ENCODE measurements around the gene TMEM179. TPM values are rescaled to one million over a fixed set of nuclear protein-coding genes. Genes with fewer than 3 reads are reported as not detected.

Gene TMEM179
- total RNA-seq, 2 experiments from 2014 or later = 0.17 to 0.21 TPM

DNA sequence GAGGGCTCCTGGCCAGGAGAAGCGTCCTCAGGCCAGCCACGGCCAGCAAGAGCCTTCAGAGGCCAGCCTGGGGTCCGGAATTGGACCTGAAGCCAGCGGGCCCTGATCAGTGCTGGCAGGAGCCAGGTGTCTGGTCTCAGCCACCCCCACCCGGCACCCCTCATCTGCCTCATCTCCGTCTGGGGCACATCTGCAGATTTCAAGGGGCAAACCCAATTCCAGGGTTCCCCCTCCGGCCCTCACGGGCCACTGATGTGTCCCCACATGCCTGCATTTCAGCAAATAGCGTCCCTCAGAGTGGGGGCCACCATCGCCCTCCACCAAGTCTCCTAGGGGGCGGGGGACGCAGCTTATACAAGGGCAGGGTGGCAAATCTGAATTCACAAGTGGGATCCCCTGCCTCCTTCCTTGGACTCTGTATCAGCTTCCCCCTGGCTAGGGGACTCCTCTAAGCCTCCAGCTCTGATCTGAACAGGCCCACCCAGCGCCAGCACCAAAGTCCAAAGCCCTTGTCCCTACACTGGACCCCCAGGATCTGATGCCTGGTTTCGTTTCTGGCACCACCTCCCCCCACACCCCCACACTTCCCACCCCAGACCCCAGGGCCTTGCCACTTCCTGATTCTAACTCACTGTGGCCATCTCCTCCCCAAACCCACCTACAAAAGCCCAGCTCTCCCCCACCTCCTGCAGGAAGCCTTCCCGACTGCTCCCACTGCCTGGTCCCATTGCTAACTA, 10.1 kb downstream of the TMEM179 start:
- Mint-ChIP-seq H3K27ac (no peak overlapping the region), H3K36me3 (ENCODE audit: low read depth) (no peaks in the 10 kb centered on the region), H3K9me3 (no peaks in the 10 kb centered on the region), H3K4me1 (ENCODE audit: low read depth) (no peaks in the 10 kb centered on the region), H3K4me3 (no peak overlapping the region), H3K27me3 (ENCODE audit: low read depth) (no peaks in the 10 kb centered on the region)
- CTCF ChIA-PET = interaction anchor here (1.5 kb wide), 1 partner anchor 30 kb away, joined by 5 read pairs; no protein-coding TSS in a partner anchor
- no peak for DNase-seq
- intact Hi-C loops (cut with micrococcal nuclease) = no loop called here

DNA sequence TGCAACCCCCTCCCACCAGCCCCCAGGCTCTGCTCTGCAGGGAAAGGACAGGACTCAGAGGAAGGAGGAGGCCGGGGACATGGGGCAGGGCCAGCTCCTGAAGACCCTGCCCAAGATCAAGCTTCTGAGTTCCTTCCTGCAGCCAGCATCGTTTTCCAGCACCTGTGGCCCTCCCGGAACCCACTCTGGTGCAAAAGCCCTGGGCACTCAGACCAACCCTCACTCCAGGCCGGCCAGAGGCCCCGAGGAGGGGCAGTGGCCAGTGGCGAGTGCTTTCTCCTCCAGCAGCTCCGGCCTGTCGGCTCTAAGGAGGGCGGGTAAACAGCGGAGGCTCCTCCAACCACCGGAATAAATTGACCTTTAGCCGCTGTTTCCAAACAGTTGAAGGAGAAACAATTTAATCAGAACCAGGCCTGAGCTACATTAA, 10.8 kb downstream of the TMEM179 start:
- H3K4me3 Mint-ChIP-seq = no peak overlapping the region
- no peak for DNase-seq
- CTCF ChIA-PET = no interaction called here
- intact Hi-C loops (cut with micrococcal nuclease) = no loop called here
- H3K9me3 Mint-ChIP-seq = no peaks in the 10 kb centered on the region
- H3K4me1 Mint-ChIP-seq (ENCODE audit: low read depth) = no peaks in the 10 kb centered on the region
- H3K36me3 Mint-ChIP-seq (ENCODE audit: low read depth) = no peaks in the 10 kb centered on the region
- H3K27me3 Mint-ChIP-seq (ENCODE audit: low read depth) = no peaks in the 10 kb centered on the region
- no peak overlapping the region for H3K27ac Mint-ChIP-seq

DNA sequence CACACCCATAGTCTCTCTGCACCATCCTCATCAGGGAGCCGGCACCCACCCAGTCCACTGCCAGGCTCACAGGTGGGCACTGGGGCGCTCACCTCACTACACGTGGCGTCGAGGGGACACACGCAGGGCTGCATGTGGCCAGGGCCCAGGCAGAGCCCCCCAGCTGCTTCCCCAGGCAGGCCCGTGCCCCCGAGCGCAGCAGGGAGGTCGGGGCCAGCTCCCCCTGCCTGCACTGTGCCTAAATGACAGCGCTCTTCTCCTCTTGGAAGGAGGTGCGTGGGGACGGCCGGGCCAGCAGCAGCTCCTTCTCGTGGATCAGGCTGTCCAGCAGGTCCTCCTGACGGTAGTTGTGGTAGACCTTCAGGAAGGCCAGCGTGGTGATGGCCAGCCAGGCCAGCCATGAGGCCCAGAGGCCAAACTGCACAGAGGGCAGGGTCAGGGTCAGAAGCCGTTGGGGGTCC, 11.3 kb downstream of the TMEM179 start:
- Mint-ChIP-seq H3K9me3 (no peaks in the 10 kb centered on the region), H3K27me3 (ENCODE audit: low read depth) (no peaks in the 10 kb centered on the region), H3K36me3 (ENCODE audit: low read depth) (no peaks in the 10 kb centered on the region), H3K27ac (no peak overlapping the region), H3K4me3 (no peak overlapping the region), H3K4me1 (ENCODE audit: low read depth) (no peaks in the 10 kb centered on the region)
- DNase-seq = no peak
- intact Hi-C loops (cut with micrococcal nuclease) = no loop called here
- CTCF ChIA-PET = no interaction called here

DNA sequence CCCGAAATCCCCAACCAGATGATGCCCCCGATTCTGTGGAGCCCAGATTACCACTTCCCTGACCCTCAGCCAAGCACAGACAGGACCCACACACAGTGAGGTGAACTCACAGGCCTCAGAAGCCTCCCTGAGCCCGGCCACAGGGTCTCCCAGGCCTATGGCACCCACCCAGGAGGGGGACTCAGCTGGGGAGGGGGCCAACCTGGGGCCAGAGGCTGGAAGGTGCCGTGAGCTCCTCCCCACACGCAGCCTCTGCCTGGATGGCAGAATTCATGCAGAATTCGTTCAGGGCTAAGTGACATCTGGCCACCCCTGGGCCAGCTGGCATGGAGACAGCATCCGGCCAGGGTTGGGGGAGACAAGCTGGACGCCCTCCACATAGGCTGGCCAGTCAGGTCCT, 11.8 kb downstream of the TMEM179 start:
- no peaks in the 10 kb centered on the region for H3K4me1 Mint-ChIP-seq (ENCODE audit: low read depth)
- CTCF ChIA-PET = no interaction called here
- no peak for DNase-seq
- H3K36me3 Mint-ChIP-seq (ENCODE audit: low read depth) = no peaks in the 10 kb centered on the region
- no peaks in the 10 kb centered on the region for H3K9me3 Mint-ChIP-seq
- H3K4me3 Mint-ChIP-seq = no peak overlapping the region
- intact Hi-C loops (cut with micrococcal nuclease) = no loop called here
- no peaks in the 10 kb centered on the region for H3K27me3 Mint-ChIP-seq (ENCODE audit: low read depth)
- no peak overlapping the region for H3K27ac Mint-ChIP-seq

DNA sequence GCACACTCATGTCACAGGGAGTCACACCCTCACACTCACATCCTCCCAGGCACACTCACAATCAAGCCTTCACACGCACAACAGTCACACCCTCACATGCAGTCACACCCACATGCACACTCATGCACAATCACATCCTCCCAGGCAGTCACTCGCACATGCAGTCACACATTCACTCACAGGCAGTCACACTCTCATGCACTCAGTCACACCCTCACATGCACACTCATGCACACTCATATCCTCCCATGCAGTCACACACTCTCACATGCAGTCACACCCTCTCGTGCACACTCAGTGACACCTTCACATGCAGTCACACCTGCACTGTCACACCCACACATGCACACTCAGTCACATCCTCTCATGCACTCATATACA, 12.3 kb downstream of the TMEM179 start:
- Mint-ChIP-seq H3K4me3 (no peak overlapping the region), H3K27ac (no peak overlapping the region)

DNA sequence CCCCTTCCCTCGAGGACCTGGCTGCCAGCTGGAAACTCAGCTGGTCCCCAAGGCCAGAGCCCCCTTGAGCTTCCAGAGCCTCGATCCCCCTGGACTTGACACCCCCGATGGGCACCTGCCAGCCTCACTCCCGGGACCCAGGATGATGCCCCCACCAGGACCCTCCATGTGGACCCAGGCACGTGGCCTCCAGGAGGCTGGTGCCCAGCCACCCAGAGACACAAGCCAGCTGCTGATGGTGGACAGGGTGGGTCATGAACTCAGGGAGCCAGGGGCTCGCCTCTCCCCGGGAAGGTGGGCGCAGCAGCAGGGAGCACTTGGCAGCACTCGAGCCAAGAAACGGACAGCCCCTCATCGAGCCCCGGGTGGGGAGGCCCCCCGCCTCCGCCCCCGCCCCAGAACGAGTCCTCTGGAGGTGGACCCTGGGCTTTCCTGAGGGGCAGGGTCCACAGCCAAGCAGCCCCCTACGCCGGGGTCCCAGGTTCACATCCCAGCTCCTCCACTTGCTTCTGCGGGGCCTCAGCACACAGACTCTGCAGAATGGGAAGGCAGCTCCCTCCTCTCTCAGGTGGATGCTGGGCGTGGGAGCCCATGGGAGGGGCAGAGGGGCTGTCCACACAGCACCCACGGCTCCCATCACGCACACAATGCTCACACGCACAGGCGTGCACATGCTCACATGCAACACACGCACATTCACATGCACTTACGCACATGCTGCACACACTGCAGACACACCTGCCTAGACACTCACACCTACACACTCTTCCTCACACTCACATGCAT, 12.9 kb downstream of the TMEM179 start:
- Mint-ChIP-seq H3K27ac (no peak overlapping the region), H3K36me3 (ENCODE audit: low read depth) (no peaks in the 10 kb centered on the region), H3K4me1 (ENCODE audit: low read depth) (no peaks in the 10 kb centered on the region), H3K27me3 (ENCODE audit: low read depth) (no peaks in the 10 kb centered on the region), H3K4me3 (no peak overlapping the region), H3K9me3 (no peaks in the 10 kb centered on the region)
- DNase-seq = no peak
- CTCF ChIA-PET = no interaction called here
- intact Hi-C loops (cut with micrococcal nuclease) = no loop called here

More for the DNA sequence above, 12.3 kb downstream of the TMEM179 start:
- H3K36me3 Mint-ChIP-seq (ENCODE audit: low read depth) = no peaks in the 10 kb centered on the region
- no peak for DNase-seq
- intact Hi-C loops (cut with micrococcal nuclease) = no loop called here
- no peaks in the 10 kb centered on the region for H3K9me3 Mint-ChIP-seq
- no peaks in the 10 kb centered on the region for H3K4me1 Mint-ChIP-seq (ENCODE audit: low read depth)
- H3K27me3 Mint-ChIP-seq (ENCODE audit: low read depth) = no peaks in the 10 kb centered on the region
- CTCF ChIA-PET = no interaction called here

DNA sequence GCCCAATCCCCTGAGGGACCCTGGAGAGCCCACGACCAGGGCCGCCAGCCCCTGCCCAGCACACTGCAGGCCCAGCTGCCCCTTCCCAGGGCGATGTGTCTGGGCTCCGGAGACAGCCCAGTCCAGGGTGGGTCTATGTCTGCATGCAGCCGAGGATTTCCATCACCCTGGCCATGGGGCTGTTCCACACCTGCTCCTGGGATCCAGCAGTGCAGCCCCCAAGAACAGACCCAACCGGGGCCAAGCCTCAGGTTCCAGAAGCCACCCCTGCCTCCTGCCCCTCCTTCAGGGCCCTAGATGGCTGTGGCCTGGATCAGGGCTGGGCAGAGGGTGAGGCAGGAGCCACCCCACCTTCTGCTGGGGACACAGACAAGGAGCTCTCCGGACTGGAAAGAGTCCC, 13.5 kb downstream of the TMEM179 start:
- intact Hi-C loops (cut with micrococcal nuclease) = no loop called here
- Mint-ChIP-seq H3K36me3 (ENCODE audit: low read depth) (no peaks in the 10 kb centered on the region), H3K27me3 (ENCODE audit: low read depth) (no peaks in the 10 kb centered on the region), H3K27ac (no peak overlapping the region), H3K4me1 (ENCODE audit: low read depth) (no peaks in the 10 kb centered on the region), H3K9me3 (no peaks in the 10 kb centered on the region), H3K4me3 (no peak overlapping the region)
- CTCF ChIA-PET = no interaction called here
- DNase-seq = no peak

DNA sequence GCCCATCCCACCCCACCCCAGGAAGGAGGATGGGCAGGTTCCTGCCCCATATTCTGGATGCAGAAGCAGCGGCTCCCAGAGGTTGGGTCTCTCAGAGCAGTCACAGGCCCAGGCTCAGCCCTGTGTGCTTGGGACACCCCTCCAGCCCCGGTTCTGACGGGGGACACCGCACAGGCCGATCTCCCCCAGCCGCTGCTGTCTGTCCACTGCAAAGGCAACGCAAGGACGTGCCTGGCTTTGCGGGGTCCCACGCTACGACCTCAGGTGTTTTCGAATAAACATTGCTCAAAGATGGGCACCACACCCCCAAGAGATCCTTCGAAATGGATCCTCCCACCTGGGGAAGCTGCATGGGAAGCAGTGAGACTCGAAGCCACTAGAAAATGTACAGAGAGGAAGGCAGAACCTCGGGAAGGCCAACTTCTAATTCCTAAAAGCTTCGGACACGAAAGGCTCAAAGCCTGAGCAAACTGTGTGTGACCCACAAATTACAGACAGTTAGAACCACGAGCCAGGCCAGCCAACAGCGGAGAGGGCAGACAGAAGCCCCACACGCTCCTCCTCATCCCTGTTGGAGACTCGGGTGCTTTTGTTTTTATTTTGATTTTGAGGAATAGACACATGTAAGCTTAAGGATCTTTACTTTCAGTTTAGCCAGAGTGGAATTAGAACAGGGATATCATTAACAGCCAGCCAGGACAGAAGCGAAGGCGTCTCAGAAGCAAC, 14.2 kb downstream of the TMEM179 start:
- CTCF ChIA-PET = no interaction called here
- Mint-ChIP-seq H3K27ac (no peak overlapping the region), H3K27me3 (ENCODE audit: low read depth) (no peaks in the 10 kb centered on the region), H3K4me3 (no peak overlapping the region), H3K4me1 (ENCODE audit: low read depth) (no peaks in the 10 kb centered on the region), H3K9me3 (no peaks in the 10 kb centered on the region), H3K36me3 (ENCODE audit: low read depth) (no peaks in the 10 kb centered on the region)
- no peak for DNase-seq
- intact Hi-C loops (cut with micrococcal nuclease) = no loop called here

DNA sequence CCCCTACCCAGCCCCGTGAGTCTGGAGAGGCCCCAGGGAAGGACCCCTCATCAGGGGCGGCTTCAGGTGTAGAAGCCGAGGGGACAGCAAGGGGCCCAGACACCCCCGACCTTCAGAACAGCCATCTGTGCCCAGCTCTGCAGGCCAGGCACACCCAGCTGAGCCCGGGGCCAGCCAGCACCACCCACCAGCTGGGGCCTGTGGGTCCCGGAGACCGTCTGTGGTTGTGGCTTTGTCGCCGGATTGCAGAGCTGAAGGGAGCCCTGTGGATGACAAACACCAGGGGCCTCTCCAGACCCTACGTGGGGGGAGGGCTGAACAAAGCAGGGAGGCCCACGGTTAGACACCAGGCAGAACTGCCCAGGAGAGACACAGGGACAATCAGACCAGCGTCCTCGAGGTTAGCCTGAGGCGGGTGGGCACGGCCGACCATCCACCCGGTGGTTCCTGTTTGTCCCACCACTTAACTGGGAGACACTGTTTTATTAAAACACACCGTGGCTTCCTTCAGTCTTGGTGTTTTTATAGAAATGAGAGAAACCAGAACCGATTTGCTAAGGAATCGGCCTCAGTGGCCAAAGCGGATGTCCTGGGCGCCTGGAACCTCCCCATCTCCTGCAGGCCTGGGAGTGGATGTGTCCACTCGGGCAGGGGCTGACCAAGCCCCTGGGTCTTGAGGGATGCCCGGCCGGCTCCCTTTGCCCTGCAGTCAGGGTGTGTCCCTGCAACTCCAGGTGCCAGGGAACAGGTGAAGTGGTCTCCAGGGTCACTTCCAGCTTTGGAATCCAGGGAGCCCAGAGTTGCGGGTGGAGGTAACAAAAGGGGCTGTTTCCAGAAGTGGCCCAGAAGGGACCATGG, 15.0 kb downstream of the TMEM179 start:
- CTCF ChIA-PET = no interaction called here
- no peaks in the 10 kb centered on the region for H3K9me3 Mint-ChIP-seq
- intact Hi-C loops (cut with micrococcal nuclease) = no loop called here
- H3K27me3 Mint-ChIP-seq (ENCODE audit: low read depth) = no peaks in the 10 kb centered on the region
- no peak for DNase-seq
- no peak overlapping the region for H3K4me3 Mint-ChIP-seq
- no peaks in the 10 kb centered on the region for H3K4me1 Mint-ChIP-seq (ENCODE audit: low read depth)
- H3K27ac Mint-ChIP-seq = no peak overlapping the region
- no peaks in the 10 kb centered on the region for H3K36me3 Mint-ChIP-seq (ENCODE audit: low read depth)

DNA sequence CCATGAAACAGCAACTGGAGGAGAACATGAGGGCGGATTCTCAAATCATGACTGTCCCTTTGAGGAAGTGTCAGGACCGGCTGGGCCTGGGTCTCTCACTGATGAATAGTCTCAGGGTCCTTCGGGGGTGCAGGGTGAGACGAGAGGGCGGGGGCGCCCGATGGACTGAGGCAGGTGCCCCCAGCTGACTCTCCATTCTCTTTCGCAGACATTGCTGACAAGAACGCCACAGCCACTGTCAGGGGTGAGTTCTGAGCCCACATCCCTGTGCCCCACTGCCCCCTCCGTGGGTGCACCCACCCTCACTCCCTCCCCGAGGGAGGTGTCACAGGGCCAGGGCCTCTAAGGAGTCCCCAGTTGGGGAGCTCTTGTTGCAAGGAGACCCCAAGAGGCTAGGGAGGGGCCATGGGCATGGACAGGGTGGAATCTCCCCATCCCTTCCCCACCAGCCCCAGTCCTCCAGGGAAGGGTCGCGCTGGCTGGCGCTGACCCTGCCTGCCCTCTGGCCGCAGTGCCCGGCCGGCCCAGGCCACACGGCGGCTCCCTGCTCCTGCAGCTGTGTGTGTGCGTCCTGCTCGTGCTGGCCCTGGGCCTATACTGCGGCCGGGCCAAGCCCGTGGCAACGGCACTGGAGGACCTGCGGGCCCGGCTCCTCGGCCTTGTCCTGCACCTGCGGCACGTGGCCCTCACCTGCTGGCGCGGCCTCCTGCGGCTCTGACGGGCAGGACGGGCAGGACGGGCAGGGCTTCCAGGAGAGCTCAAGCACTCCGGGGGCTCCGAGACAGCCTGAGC, 16.3 kb downstream of the TMEM179 start:
- no peaks in the 10 kb centered on the region for H3K36me3 Mint-ChIP-seq (ENCODE audit: low read depth)
- no peak for DNase-seq
- intact Hi-C loops (cut with micrococcal nuclease) = no loop called here
- no peaks in the 10 kb centered on the region for H3K9me3 Mint-ChIP-seq
- CTCF ChIA-PET = no interaction called here
- no peaks in the 10 kb centered on the region for H3K4me1 Mint-ChIP-seq (ENCODE audit: low read depth)
- no peaks in the 10 kb centered on the region for H3K27me3 Mint-ChIP-seq (ENCODE audit: low read depth)
- H3K4me3 Mint-ChIP-seq = no peak overlapping the region
- no peak overlapping the region for H3K27ac Mint-ChIP-seq

DNA sequence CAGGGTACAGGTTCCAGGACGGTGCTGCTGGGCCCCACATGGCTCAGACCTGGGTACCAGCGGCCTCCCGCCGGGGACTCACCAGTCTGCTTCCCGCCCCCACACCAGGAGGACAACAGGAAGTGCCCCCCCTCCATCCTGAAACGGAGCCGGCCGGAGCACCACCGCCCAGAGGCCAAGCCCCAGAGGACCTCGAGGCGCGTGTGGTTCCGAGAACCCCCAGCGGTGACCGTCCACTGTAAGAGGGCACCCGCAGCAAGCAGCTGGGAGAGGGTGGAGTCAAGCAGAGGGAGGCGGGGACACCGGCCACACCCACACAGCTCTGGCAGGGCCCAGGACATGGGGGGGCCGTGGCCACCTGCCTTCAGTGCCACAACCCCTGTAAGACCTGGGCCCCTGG, 16.9 kb downstream of the TMEM179 start:
- Mint-ChIP-seq H3K9me3 (no peaks in the 10 kb centered on the region), H3K36me3 (ENCODE audit: low read depth) (no peaks in the 10 kb centered on the region), H3K27me3 (ENCODE audit: low read depth) (no peaks in the 10 kb centered on the region), H3K27ac (no peak overlapping the region), H3K4me1 (ENCODE audit: low read depth) (no peaks in the 10 kb centered on the region), H3K4me3 (no peak overlapping the region)
- no peak for DNase-seq
- intact Hi-C loops (cut with micrococcal nuclease) = no loop called here
- CTCF ChIA-PET = no interaction called here

Measured in activated naive CD4-positive, alpha-beta T cell treated with anti-CD3 and anti-CD28 coated beads for 36 hours (primary cell).